Transverse colon (tissue), 4 donors: ENCODE data around the gene PIK3CG. TPM values are rescaled to one million over a fixed set of nuclear protein-coding genes. Genes with fewer than 3 reads are reported as not detected.

Experiments used
- DNase-seq: peaks from one replicate; pipeline ENCODE4 v3.0.0-alpha.2; 2019
- H3K27ac ChIP-seq, 4 donors: fragments of 200-600 bp; sonication (generic); 2 replicates each; pipeline ENCODE4 v1.5.1; 2016 to 2018; ENCODE audit warnings: inconsistent platforms in 4 of 4
- H3K27me3 ChIP-seq: fragments of 200-600 bp; sonication (generic); 2 replicates; pipeline ENCODE4 v1.5.1; 2017; ENCODE audit warnings: inconsistent platforms
- H3K36me3 ChIP-seq, 4 donors: fragments of 200-600 bp; sonication (generic); 2 replicates each; pipeline ENCODE4 v1.5.1; 2017 to 2019; ENCODE audit warnings: inconsistent platforms in 4 of 4
- H3K4me1 ChIP-seq, 4 donors: fragments of 200-600 bp; sonication (generic); 2 replicates each; pipeline ENCODE4 v1.5.1; 2017 to 2020; ENCODE audit warnings: inconsistent platforms in 4 of 4
- H3K4me3 ChIP-seq, 4 donors: fragments of 200-600 bp; sonication (generic); 1 replicate in 1 of 4; 2 replicates in 3 of 4; pipeline versions ENCODE4 v1.5.1 to v1.6.1; 2017 to 2019; ENCODE audit warnings: inconsistent platforms in 4 of 4
- H3K9me3 ChIP-seq, 2 donors: fragments of 200-600 bp; sonication (generic); 2 replicates each; pipeline ENCODE4 v1.5.1; 2017 to 2019; ENCODE audit warnings: inconsistent platforms in 2 of 2
- EP300 ChIP-seq: sonication (generic); formaldehyde crosslinking; IDR thresholded peaks from one replicate; pipeline ENCODE4 v1.6.1; 2017; ENCODE audit warnings: antibody characterized with exemption, low read depth
- POLR2A ChIP-seq: fragments of 450-650 bp; IDR thresholded peaks from one replicate; pipeline ENCODE4 v1.6.1; 2016; ENCODE audit warnings: antibody characterized with exemption, mild to moderate bottlenecking, moderate library complexity
- POLR2AphosphoS5 ChIP-seq, 3 donors: sonication (generic); formaldehyde crosslinking; IDR thresholded peaks; one replicate each; pipeline ENCODE4 v1.6.1; 2016; ENCODE audit warnings: antibody characterized with exemption in 3 of 3
- WGBS, 2 donors: methylation state at CpG; one replicate each; pipeline ENCODE4 v1.1.5; 2018; ENCODE audit warnings: low coverage in 1 of 2; 5-methylcytosine and 5-hydroxymethylcytosine counted together
- in situ Hi-C, 4 donors: fragments of 200-750 bp; cut with MboI; loops; one replicate each; pipeline versions ENCODE4 v1.15.0 to v1.15.1; 2017; ENCODE audit warnings: low sequenced_read_pairs in 3 of 4, low pct_ligation_motif_present in 1 of 4, low pct_unique_long_range_greater_than_20kb in 1 of 4
- intact Hi-C: fragments of 100-400 bp; cut with DNase I; formaldehyde crosslinking; loops from one replicate; pipeline ENCODE4 v1.15.1; 2023; ENCODE audit warnings: low total_unique reads
- total RNA-seq, 4 donors: library from RNA; depleted of rRNA; stranded (reverse); fragments of >200 nt; gene quantifications; one replicate each; pipeline ENCODE4 v1.1.0, GENCODE V29; 2016
- TF ChIP-seq, protein P1 (sequence below), 5 experiments: fragments of 200-600 bp in 3 of 5; fragments of 450-650 bp in 2 of 5; sonication (generic) in 3 of 5; IDR thresholded peaks; 1 replicate in 2 of 5; 2 replicates in 3 of 5; pipeline ENCODE4 v1.5.1; 2016 to 2017; ENCODE audit warnings: antibody characterized with exemption in 5 of 5, inconsistent platforms in 3 of 5, mild to moderate bottlenecking in 2 of 5, moderate library complexity in 1 of 5

PIK3CG gene
- total RNA-seq, 4 donors from 2014 or later = 0.60 to 13.1 (median 9.8) TPM

DNA sequence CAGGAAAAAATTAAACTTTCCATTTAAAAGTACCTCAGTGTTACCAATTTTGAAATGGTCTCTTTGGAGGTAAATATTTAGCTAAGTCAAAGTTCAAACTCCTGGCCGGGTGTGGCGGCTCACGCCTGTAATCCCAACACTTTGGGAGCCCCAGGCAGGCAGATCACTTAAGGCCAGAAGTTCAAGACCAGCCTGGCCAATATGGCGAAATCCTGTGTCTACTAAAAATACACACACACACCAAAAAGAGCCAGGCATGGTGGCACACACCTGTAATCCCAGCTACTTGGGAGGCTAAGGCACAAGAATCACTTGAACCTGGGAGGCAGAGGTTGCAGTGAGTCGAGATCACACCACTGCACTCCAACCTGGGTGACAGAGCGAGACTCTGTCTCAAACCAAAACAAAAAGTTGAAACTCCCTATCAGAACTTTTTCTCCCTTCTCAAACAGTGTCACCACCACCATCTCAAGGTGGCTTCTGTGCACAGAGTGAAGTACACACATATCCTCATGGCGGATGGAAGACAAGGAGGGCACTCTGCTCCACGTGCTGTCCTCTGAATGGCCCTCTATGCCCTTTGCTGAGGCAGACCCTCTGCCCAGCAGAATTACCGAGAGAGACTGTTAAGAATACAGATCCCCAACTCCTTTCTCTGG, 11.7 kb upstream of the PIK3CG start:
- TF ChIP-seq EP300 (no peak), POLR2A (no peak), POLR2AphosphoS5 (IDR thresholded peaks at IDR 0.05) (no peak)
- TF ChIP-seq, protein P1, sequence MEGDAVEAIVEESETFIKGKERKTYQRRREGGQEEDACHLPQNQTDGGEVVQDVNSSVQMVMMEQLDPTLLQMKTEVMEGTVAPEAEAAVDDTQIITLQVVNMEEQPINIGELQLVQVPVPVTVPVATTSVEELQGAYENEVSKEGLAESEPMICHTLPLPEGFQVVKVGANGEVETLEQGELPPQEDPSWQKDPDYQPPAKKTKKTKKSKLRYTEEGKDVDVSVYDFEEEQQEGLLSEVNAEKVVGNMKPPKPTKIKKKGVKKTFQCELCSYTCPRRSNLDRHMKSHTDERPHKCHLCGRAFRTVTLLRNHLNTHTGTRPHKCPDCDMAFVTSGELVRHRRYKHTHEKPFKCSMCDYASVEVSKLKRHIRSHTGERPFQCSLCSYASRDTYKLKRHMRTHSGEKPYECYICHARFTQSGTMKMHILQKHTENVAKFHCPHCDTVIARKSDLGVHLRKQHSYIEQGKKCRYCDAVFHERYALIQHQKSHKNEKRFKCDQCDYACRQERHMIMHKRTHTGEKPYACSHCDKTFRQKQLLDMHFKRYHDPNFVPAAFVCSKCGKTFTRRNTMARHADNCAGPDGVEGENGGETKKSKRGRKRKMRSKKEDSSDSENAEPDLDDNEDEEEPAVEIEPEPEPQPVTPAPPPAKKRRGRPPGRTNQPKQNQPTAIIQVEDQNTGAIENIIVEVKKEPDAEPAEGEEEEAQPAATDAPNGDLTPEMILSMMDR (IDR thresholded peaks at IDR 0.05) = no peak
- Histone ChIP-seq H3K36me3 (no peaks in the 10 kb centered on the region), H3K27me3 (no peaks in the 10 kb centered on the region), H3K4me3 (no peak overlapping the region), H3K9me3 (no peaks in the 10 kb centered on the region), H3K27ac (no peak overlapping the region), H3K4me1 (no peaks in the 10 kb centered on the region)
- 58 to 74% methylated on average over 4 to 9 of the region's 9 CpGs for WGBS, 2 donors
- DNase-seq = no peak
- in situ Hi-C loops = no loop called here
- intact Hi-C loops = no loop called here

DNA sequence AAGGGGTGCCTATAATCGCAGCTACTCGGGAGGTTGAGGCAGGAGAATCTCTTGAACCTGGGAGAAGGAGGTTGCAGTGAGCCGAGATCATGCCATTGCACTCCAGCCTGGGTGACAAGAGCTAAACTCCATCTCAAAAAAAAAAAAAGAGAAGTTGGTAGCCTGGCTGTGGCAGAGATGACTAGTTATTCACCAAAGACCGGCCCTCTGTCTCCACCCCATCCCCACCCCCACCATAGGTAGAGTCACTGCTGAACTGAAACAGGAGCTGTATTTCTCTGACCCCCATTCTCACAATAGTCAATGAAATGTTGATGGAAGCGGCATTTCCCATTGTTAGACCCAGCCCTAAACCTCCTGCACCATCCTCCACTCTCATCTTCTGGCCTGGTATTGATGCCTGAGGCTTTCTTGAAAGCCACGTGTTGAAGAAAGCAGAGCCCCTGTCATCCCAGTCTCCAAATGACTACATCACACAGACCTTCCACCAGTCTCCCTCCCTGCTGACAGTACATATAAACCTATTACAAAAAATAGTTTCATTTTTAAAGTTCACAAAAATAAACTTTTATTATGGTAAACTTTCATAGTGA, 9.4 kb upstream of the PIK3CG start:
- H3K36me3 ChIP-seq = no peaks in the 10 kb centered on the region
- H3K27ac ChIP-seq = no peak overlapping the region
- no peaks in the 10 kb centered on the region for H3K9me3 ChIP-seq
- H3K4me1 ChIP-seq = peaks cover 0 to 9% (median 3%) of the 10 kb centered on the region in 4 donors
- intact Hi-C loops (no loop called here), in situ Hi-C loops (no loop called here)
- no peak overlapping the region for H3K4me3 ChIP-seq
- DNase-seq = no peak
- TF ChIP-seq EP300 = no peak
- no peak for TF ChIP-seq POLR2A
- no peak for TF ChIP-seq POLR2AphosphoS5 (IDR thresholded peaks at IDR 0.05)
- TF ChIP-seq, protein P1 (IDR thresholded peaks at IDR 0.05) = no peak
- 40 to 83% methylated on average over 1 to 6 of the region's 6 CpGs for WGBS, 2 donors
- no peaks in the 10 kb centered on the region for H3K27me3 ChIP-seq

DNA sequence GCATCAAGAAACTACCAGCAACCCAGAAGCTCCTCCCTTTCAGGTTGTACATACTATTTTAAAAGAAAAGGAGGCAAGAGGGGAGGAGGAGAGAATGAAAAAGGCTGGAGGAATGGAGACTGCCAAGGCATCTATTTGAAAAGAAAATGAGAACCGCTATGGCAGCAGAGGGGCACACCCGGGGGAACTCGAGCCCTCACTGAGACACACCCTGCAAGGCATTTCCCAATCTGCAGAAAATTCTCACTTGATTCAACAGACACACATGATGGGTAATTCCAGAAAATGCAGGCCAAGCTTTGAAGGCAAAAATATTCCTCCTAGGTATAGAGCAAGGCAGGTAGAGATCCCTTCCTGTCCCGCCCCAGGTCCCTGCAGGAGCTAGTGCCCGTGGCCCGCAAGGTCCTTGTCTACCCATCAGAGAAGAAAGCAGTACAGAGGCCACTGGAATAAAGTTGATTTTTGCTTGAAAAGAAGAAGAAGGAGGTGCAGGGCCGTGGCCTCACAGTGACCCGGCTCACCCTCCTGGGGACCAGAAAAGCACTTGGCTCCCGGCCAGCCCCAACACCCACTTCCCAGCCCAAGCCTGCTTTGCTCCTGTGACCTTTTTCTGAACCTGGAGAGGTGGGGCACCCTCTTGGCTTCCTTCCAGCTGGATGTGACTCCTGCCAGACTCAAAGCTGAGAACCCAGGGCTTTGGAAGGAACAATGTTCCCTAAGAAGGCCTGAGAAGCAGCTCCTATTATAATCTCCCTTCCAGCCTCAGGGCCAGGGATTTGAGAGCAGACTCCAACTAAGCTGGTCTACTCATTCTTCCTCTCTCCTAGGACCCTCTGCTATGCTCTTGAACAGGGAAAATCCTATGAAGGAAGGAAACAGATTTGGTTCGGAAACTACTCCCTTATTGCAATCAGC, 6.2 kb upstream of the PIK3CG start:
- no peaks in the 10 kb centered on the region for H3K27me3 ChIP-seq
- peaks cover 0 to 18% (median 3%) of the 10 kb centered on the region in 4 donors for H3K4me1 ChIP-seq
- intact Hi-C loops = no loop called here
- no peaks in the 10 kb centered on the region for H3K9me3 ChIP-seq
- no peak for TF ChIP-seq EP300
- TF ChIP-seq POLR2A = no peak
- no peak for TF ChIP-seq POLR2AphosphoS5 (IDR thresholded peaks at IDR 0.05)
- TF ChIP-seq, protein P1 (IDR thresholded peaks at IDR 0.05) = no peak
- peak; percentile 31 for DNase-seq
- in situ Hi-C loops = no loop called here
- H3K27ac ChIP-seq = no peak overlapping the region
- H3K36me3 ChIP-seq = no peaks in the 10 kb centered on the region
- WGBS, 2 donors = 70 to 73% methylated on average over 2 to 10 of the region's 10 CpGs
- H3K4me3 ChIP-seq = no peak overlapping the region
